H1 (cell line): Measurements from ENCODE around the gene LRRC25. TPM values are rescaled to one million over a fixed set of nuclear protein-coding genes. Genes with fewer than 3 reads are reported as not detected.

ENCODE experiments used
- BACH1 ChIP-seq: IDR thresholded peaks from 2 replicates; pipeline ENCODE4 v1.6.1; 2012; ENCODE audit warnings: low read length, improper control_type of control experiment
- CHD2 ChIP-seq: IDR thresholded peaks from 2 replicates; pipeline ENCODE4 v1.6.1; 2012; ENCODE audit warnings: low read length, improper control_type of control experiment
- NANOG ChIP-seq: IDR thresholded peaks from 2 replicates; pipeline ENCODE4 v1.6.1; 2011; ENCODE audit warnings: low read length, low read depth, mild to moderate bottlenecking, inconsistent platforms; ENCODE audit not compliant: insufficient read depth, poor library complexity, severe bottlenecking
- SP4 ChIP-seq: IDR thresholded peaks from 2 replicates; pipeline ENCODE4 v1.6.1; 2012; ENCODE audit warnings: low read length, inconsistent platforms
- polyA plus RNA-seq, 7 experiments: library from polyadenylated mRNA; depleted of rRNA in 3 of 7; stranded (reverse) in 5 of 7; unstranded in 2 of 7; fragments of >200 nt in 5 of 7; fragments of 200-250 nt in 2 of 7; gene quantifications; 1 replicate in 5 of 7; 2 replicates in 1 of 7; 4 replicates in 1 of 7; pipeline versions ENCODE4 v1.2.1 to v1.2.3, GENCODE V29; 2011 to 2013; ENCODE audit warnings: missing spikeins in 2 of 7, mixed read lengths in 2 of 7
- total RNA-seq: library from RNA; stranded (reverse); fragmentation: NEBNext Ultra II Directional; extraction: Animal tissue kit (Norgen Biotek cat#: 25700); gene quantifications from 2 replicates; pipeline ENCODE4 v1.2.1, GENCODE V29; 2021
- TF ChIP-seq, protein P1 (sequence below), 3 experiments: IDR thresholded peaks; 1 replicate in 2 of 3; 2 replicates in 1 of 3; pipeline versions ENCODE4 v1.5.1 to v1.6.1; 2011; ENCODE audit warnings: low read length in 3 of 3, mild to moderate bottlenecking in 3 of 3, inconsistent platforms in 2 of 3, low read depth in 1 of 3, moderate library complexity in 1 of 3; ENCODE audit not compliant: insufficient read depth in 1 of 3; ENCODE audit errors: control extremely low read depth in 1 of 3

Gene LRRC25
- total and polyA plus RNA-seq, 2 of the 8 experiments (the other 6 are each of a cell fraction or from before 2014, with no cell fraction given): 0.20 to 0.41 TPM

DNA sequence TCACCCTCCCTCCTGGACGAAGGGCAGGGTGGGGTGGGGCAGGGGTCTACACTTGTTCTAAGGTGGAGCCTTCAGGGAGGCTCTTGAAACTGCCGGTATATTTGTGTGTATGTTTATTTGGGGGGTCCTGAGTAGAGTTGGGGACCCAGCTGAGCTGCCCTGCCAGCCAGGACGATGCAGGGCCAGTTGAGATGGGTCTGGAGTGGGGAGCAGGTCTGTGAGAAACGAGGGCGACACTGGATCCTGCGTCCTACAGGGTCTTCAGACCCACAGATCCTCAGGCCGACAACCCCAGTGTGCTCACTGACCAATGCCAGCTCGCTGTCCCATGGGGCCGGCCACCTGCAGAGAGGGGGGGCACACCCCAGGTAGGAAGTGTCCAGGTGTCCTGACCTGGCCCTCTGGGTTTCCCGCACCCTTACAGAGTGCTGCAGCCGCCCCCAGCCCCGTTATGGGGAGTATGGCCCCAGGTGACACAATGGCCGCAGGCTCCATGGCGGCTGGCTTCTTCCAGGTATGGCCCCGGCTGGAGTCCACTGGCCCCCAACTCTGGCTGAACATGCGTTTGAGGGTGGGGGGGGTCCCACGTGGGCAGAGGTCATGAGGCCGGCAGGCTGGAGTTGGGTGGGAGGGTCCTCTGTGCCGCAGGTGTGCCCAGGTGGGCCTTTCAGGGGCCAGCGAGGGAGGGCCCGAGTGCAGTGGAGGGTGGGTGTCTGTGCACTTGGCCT is 33.2 kb upstream of the LRRC25 start (continued):
- TF ChIP-seq, protein P1, sequence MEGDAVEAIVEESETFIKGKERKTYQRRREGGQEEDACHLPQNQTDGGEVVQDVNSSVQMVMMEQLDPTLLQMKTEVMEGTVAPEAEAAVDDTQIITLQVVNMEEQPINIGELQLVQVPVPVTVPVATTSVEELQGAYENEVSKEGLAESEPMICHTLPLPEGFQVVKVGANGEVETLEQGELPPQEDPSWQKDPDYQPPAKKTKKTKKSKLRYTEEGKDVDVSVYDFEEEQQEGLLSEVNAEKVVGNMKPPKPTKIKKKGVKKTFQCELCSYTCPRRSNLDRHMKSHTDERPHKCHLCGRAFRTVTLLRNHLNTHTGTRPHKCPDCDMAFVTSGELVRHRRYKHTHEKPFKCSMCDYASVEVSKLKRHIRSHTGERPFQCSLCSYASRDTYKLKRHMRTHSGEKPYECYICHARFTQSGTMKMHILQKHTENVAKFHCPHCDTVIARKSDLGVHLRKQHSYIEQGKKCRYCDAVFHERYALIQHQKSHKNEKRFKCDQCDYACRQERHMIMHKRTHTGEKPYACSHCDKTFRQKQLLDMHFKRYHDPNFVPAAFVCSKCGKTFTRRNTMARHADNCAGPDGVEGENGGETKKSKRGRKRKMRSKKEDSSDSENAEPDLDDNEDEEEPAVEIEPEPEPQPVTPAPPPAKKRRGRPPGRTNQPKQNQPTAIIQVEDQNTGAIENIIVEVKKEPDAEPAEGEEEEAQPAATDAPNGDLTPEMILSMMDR (IDR thresholded peaks at IDR 0.05; ENCODE audit: control extremely low read depth in 1 of 3, insufficient read depth in 1 of 3, low read depth in 1 of 3, low read length in 3 of 3): no peak
- TF ChIP-seq NANOG (no peak), CHD2 (no peak), SP4 (no peak), BACH1 (no peak)
